Transverse colon (tissue), 4 donors: ENCODE data around the gene AK2. TPM values are rescaled to one million over a fixed set of nuclear protein-coding genes. Genes with fewer than 3 reads are reported as not detected.
A peak's percentile ranks its signal among the peaks of the same experiment; 100 is the strongest.
"Not testable (repeated sequence)": the region's sequence is repeated elsewhere in the genome, so short reads cannot be mapped to it uniquely, and the experiment has no call there.

ENCODE experiments used
- DNase-seq: peaks from one replicate; pipeline ENCODE4 v3.0.0-alpha.2; 2019
- H3K27ac ChIP-seq, 4 donors: fragments of 200-600 bp; sonication (generic); 2 replicates each; pipeline ENCODE4 v1.5.1; 2016 to 2018; ENCODE audit warnings: inconsistent platforms in 4 of 4
- H3K27me3 ChIP-seq: fragments of 200-600 bp; sonication (generic); 2 replicates; pipeline ENCODE4 v1.5.1; 2017; ENCODE audit warnings: inconsistent platforms
- H3K36me3 ChIP-seq, 4 donors: fragments of 200-600 bp; sonication (generic); 2 replicates each; pipeline ENCODE4 v1.5.1; 2017 to 2019; ENCODE audit warnings: inconsistent platforms in 4 of 4
- H3K4me1 ChIP-seq, 4 donors: fragments of 200-600 bp; sonication (generic); 2 replicates each; pipeline ENCODE4 v1.5.1; 2017 to 2020; ENCODE audit warnings: inconsistent platforms in 4 of 4
- H3K4me3 ChIP-seq, 4 donors: fragments of 200-600 bp; sonication (generic); 1 replicate in 1 of 4; 2 replicates in 3 of 4; pipeline versions ENCODE4 v1.5.1 to v1.6.1; 2017 to 2019; ENCODE audit warnings: inconsistent platforms in 4 of 4
- H3K9me3 ChIP-seq, 2 donors: fragments of 200-600 bp; sonication (generic); 2 replicates each; pipeline ENCODE4 v1.5.1; 2017 to 2019; ENCODE audit warnings: inconsistent platforms in 2 of 2
- EP300 ChIP-seq: sonication (generic); formaldehyde crosslinking; IDR thresholded peaks from one replicate; pipeline ENCODE4 v1.6.1; 2017; ENCODE audit warnings: antibody characterized with exemption, low read depth
- POLR2A ChIP-seq: fragments of 450-650 bp; IDR thresholded peaks from one replicate; pipeline ENCODE4 v1.6.1; 2016; ENCODE audit warnings: antibody characterized with exemption, mild to moderate bottlenecking, moderate library complexity
- POLR2AphosphoS5 ChIP-seq, 3 donors: sonication (generic); formaldehyde crosslinking; IDR thresholded peaks; one replicate each; pipeline ENCODE4 v1.6.1; 2016; ENCODE audit warnings: antibody characterized with exemption in 3 of 3
- WGBS, 2 donors: methylation state at CpG; one replicate each; pipeline ENCODE4 v1.1.5; 2018; ENCODE audit warnings: low coverage in 1 of 2; 5-methylcytosine and 5-hydroxymethylcytosine counted together
- in situ Hi-C, 4 donors: fragments of 200-750 bp; cut with MboI; loops; one replicate each; pipeline versions ENCODE4 v1.15.0 to v1.15.1; 2017; ENCODE audit warnings: low sequenced_read_pairs in 3 of 4, low pct_ligation_motif_present in 1 of 4, low pct_unique_long_range_greater_than_20kb in 1 of 4
- intact Hi-C: fragments of 100-400 bp; cut with DNase I; formaldehyde crosslinking; loops from one replicate; pipeline ENCODE4 v1.15.1; 2023; ENCODE audit warnings: low total_unique reads
- total RNA-seq, 4 donors: library from RNA; depleted of rRNA; stranded (reverse); fragments of >200 nt; gene quantifications; one replicate each; pipeline ENCODE4 v1.1.0, GENCODE V29; 2016
- TF ChIP-seq, protein P1 (sequence below), 5 experiments: fragments of 200-600 bp in 3 of 5; fragments of 450-650 bp in 2 of 5; sonication (generic) in 3 of 5; IDR thresholded peaks; 1 replicate in 2 of 5; 2 replicates in 3 of 5; pipeline ENCODE4 v1.5.1; 2016 to 2017; ENCODE audit warnings: antibody characterized with exemption in 5 of 5, inconsistent platforms in 3 of 5, mild to moderate bottlenecking in 2 of 5, moderate library complexity in 1 of 5

The AK2 gene
- total RNA-seq, 4 donors from 2014 or later: 209 to 296 (median 211) TPM

DNA sequence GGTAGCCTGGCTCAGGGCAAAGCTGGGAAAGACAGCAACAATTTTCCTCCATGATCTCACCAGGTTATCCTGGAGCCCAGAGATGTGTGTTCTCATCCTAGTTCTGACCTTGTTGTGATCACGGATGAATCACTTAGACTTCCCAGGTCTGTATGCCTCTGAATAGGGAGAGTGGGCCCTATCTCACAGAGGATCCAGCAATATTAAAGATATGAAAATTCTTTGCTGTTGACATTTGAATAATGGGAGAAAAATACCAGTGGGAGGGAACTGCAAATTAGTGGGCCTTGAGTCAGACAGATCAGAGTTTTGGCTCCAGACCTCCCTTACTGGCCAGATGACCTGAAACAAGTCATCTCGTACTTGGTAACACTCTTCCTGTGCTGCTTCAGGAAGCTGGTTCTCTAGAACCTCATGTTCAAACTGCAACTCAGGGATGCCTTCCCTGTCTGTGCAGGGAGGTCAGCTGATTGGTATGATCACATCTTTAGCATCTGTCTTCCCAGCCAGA lies 39.2 kb downstream of the AK2 start:
- DNase-seq: no peak
- intact Hi-C loops: no loop called here
- Histone ChIP-seq H3K27me3 (no peaks in the 10 kb centered on the region), H3K27ac (peak overlapping the region in 1 of 4 donors; percentile 16), H3K4me1 (peaks cover 6 to 20% (median 14%) of the 10 kb centered on the region in 4 donors), H3K9me3 (no peaks in the 10 kb centered on the region), H3K4me3 (no peak overlapping the region), H3K36me3 (no peaks in the 10 kb centered on the region)
- in situ Hi-C loops: no loop called here
- WGBS, 2 donors: 69% methylated on average over 2 of the region's 2 CpGs; no CpG with 5 or more reads in 1 of the 2 donors
- TF ChIP-seq, protein P1, sequence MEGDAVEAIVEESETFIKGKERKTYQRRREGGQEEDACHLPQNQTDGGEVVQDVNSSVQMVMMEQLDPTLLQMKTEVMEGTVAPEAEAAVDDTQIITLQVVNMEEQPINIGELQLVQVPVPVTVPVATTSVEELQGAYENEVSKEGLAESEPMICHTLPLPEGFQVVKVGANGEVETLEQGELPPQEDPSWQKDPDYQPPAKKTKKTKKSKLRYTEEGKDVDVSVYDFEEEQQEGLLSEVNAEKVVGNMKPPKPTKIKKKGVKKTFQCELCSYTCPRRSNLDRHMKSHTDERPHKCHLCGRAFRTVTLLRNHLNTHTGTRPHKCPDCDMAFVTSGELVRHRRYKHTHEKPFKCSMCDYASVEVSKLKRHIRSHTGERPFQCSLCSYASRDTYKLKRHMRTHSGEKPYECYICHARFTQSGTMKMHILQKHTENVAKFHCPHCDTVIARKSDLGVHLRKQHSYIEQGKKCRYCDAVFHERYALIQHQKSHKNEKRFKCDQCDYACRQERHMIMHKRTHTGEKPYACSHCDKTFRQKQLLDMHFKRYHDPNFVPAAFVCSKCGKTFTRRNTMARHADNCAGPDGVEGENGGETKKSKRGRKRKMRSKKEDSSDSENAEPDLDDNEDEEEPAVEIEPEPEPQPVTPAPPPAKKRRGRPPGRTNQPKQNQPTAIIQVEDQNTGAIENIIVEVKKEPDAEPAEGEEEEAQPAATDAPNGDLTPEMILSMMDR (IDR thresholded peaks at IDR 0.05): no peak
- TF ChIP-seq EP300 (no peak), POLR2AphosphoS5 (IDR thresholded peaks at IDR 0.05) (no peak), POLR2A (no peak)

DNA sequence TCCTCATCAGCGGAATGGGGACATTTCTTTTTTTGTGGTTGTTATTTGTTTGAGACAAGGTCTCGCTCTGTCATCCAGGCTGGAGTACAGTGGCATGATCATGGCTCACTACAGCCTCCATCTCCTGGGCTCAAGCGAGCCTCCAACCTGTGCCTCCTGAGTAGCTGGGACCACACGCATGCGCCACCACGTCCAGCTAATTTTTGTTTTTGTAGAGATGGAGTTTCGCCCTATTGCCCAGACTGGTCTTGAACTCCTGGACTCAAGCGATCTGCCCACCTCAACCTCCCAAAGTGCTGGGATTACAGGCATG lies 43.4 kb downstream of the AK2 start:
- DNase-seq, intact Hi-C loops, H3K4me3 ChIP-seq, H3K9me3 ChIP-seq, in situ Hi-C loops, H3K36me3 ChIP-seq, H3K27me3 ChIP-seq: not testable (repeated sequence)
- 100% methylated on average over 8 of the region's 8 CpGs; no CpG with 5 or more reads in 1 of the 2 donors for WGBS, 2 donors
- Histone ChIP-seq H3K27ac (peak overlapping the region; percentile 72 to 80 (median 74)), H3K4me1 (peaks cover 14 to 33% (median 26%) of the 10 kb centered on the region in 4 donors)

DNA sequence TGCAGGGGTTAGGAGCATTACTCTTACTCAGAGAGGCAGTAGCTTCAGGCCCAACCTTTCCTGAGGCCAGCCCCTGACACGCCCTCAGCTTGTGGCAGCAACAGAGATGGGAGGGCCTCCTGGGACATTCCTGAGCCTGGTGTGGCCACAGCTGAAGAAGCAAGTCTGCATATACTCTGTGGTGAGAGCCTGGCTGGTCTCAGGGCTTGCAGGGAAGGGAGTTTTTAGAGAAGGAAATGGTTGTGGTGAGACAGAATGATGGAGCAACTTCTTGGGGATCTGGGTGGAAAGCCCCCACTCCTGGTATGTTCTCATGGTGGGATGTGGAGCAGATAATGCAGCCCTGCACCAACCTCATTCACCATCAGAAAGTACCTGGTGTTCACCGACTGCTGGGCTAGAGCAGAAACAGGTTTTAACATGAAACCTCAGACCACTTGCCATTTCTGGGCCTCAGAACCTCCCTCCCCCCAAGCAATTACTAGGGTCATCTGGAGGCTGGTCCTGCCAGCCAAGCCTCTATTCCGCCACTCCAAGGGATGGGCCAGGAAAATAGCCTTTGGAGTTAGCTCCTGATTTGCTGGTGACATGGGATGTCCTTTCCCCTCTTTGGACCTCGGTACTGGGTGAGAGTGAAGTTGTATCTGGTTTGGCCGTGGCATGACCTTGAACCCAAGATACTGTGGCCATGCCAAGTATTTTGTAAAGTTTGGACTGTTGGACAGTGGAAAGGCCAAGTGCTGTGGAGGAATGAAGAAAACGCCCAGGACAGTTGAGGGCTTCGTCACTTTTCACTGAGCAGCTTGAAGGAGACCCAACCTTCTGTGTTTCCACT lies 44.0 kb downstream of the AK2 start:
- Histone ChIP-seq H3K4me3 (no peak overlapping the region), H3K36me3 (no peaks in the 10 kb centered on the region), H3K27ac (peak overlapping the region; percentile 72 to 80 (median 74)), H3K4me1 (peaks cover 14 to 28% (median 24%) of the 10 kb centered on the region in 4 donors), H3K9me3 (no peaks in the 10 kb centered on the region), H3K27me3 (no peaks in the 10 kb centered on the region)
- 56% methylated on average over 7 of the region's 7 CpGs; no CpG with 5 or more reads in 1 of the 2 donors for WGBS, 2 donors
- in situ Hi-C loops: no loop called here
- DNase-seq: peak; percentile 90
- TF ChIP-seq EP300: no peak
- TF ChIP-seq POLR2AphosphoS5 (IDR thresholded peaks at IDR 0.05): peak in 2 of 3 donors; percentile 68 to 83
- TF ChIP-seq, protein P1 (IDR thresholded peaks at IDR 0.05): no peak
- TF ChIP-seq POLR2A: peak; percentile 64
- intact Hi-C loops: no loop called here

DNA sequence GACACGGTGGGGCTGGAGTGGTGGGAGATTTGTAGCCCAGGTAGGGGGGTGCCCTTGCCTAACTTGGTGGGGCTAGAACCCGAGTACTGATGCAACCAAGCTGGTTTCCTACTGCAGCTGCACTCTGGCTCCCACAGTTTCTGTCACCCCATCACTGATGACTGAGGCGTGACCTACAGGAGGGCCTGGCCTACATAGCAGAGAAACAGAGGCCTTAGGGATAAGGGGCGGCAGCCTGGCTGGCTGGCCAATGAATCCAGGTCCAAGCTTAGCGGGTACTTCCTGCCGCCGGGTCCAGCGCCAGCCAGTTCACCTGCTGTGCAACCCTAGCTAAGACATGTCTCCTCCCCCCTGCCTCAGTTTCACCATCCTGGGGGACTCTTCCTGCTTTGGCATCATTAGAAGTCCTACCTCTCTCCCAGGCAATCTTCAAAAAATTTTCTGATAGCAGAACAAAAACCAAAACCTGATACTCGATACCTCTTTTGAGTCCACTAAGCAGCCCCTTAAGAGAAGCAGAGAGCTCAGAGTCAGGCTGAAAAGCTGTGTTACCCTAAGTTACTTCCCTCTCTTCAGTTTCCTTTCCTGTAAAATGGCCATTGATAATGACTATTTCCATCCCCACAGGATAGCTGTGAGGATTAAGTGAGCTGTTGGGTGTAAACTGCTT lies 44.7 kb downstream of the AK2 start:
- TF ChIP-seq, protein P1 (IDR thresholded peaks at IDR 0.05): no peak
- no peak for TF ChIP-seq POLR2A
- Histone ChIP-seq H3K27ac (peak overlapping the region; percentile 72 to 80 (median 74)), H3K36me3 (no peaks in the 10 kb centered on the region), H3K4me3 (no peak overlapping the region), H3K4me1 (peaks cover 11 to 28% (median 24%) of the 10 kb centered on the region in 4 donors), H3K27me3 (no peaks in the 10 kb centered on the region), H3K9me3 (no peaks in the 10 kb centered on the region)
- intact Hi-C loops (no loop called here), in situ Hi-C loops (no loop called here)
- DNase-seq: no peak
- WGBS, 2 donors: 75% methylated on average over 9 of the region's 9 CpGs; no CpG with 5 or more reads in 1 of the 2 donors
